SKM-1 treated with dmso at 0.1 percent for 144 hours (cell line): ENCODE data around the gene DCDC2B.

ENCODE experiments used
- DNase-seq: peaks from one replicate; lab custom pipeline; 2025; ENCODE audit not compliant: unreplicated experiment; lab: John Stamatoyannopoulos, UW

The DCDC2B gene

DNA sequence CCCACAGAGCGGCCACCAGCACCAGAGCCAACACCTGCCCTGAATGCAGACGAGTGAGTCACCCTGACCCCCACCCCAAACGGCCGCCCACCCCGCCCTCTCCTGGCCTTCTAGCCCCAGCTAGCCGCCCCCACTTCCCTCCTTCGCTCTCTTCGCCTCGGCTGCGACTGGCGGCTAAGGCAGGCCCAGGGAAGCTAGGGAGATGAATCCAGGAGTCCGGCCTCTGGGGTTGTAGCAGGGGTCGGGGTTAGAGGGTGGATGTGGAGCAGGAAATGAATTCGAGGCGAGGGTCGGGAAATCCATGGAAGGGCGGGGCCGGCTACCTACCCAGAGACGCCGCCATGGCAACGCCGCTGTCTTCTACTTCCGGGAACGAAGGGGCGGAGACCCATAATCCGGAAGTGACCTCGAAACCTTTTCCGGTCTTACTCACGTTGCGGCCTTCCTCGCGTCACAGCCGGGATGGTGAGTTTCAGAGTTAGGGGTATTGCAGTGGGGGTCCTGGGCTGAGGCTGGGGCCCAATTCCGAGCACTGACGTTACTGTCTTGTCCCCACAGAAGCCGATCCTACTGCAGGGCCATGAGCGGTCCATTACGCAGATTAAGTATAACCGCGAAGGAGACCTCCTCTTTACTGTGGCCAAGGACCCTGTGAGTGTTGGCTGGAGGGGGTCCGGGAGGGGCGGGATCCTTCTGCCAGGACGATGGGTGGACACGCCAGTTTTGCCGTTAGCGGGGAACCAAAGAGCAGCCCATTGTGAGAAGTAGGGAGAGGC, 13.3 kb downstream of the DCDC2B start, which contains the start of the genes EIF3I and TMEM234:
Gene EIF3I, plus strand, starts transcription at position 428 of the 776 bp plus-strand sequence. Its CDS starts 35 bp downstream, at position 463.
Gene TMEM234, minus strand, starts transcription at position 374 of the 776 bp plus-strand sequence. Its CDS starts 31 bp downstream, at position 343.
- peak; percentile 90 for DNase-seq

DNA sequence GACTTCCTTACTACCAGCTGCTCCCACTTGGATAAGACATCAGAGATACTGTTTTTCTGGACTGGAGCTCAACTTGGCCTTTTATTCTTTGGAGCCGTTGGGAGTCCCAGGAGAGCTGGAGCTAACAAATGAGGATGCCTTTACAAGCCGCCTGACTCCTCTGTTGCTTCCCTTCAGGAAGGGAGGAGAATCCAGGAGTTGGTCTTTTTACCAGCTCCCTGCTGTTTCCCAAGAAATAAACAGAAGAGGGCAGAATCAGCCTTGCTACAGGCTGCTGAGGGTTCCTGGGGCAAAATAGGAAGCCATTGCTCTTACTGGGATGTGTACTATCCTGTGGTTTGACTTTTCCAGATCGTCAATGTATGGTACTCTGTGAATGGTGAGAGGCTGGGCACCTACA, 14.8 kb downstream of the DCDC2B start:
- DNase-seq: no peak

DNA sequence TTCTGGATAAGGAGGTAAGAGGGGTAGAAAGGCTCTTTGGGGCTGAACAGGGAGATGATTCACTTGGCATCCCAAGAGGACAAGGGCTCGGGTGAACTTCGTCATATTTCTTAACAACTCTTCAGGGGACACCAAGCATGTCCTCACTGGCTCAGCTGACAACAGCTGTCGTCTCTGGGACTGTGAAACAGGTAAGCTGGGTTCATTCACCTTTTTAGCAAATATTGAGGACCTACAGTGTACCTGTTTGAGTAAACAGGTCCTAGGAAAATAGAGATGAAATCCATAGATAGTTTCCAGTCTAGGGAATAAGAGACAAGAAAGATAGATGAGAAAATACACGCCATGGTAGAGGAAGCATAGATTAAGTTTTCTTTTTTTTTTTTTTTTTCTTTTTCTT, 15.4 kb downstream of the DCDC2B start:
- no peak for DNase-seq

DNA sequence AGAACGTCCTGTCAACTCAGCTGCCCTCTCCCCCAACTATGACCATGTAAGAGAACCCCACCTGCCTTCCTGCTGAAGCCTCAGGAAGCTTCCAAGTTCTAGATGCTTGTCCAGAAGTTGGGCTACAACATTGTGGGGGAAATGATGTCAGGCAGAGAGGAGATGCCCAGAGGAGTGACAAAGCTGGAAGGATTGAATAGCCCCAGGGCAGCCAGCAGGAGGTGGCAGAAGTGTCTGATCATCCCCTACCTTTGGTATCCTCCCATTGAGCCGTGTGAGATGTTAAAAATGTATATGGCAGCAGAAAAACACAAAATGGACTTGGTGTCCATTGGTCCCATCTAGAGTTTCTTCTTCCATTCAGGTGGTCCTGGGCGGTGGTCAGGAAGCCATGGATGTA, 19.9 kb downstream of the DCDC2B start:
- DNase-seq: no peak

DNA sequence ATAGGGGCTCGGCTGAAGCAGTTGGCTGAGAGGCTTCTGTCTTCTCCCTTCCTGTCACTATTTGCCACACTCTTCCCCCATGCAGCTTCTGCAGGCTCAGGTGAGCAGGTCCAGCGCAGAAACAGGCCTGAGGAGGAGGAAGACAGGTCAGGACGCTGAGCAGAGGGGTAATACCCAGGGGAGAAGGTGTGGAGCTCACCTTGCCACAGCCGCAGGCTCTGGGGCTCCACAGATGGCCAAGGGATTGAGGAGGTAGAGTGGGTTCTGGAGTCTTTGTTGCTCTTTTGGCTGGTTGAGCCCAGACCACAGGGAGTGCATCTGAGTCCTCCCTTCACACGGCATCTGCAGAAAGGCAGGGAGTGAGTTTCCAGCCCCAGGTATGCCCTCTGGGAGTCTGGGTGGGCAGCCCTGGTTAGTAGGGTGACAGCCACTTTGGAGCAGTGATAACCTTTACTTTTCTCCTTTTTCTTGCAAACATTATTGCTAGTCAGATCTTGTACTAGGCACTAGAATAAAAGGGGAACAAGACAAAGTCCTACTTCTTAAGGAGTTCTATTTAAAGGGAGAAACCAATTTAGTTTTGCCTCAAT, 23.0 kb downstream of the DCDC2B start:
- DNase-seq: no peak

DNA sequence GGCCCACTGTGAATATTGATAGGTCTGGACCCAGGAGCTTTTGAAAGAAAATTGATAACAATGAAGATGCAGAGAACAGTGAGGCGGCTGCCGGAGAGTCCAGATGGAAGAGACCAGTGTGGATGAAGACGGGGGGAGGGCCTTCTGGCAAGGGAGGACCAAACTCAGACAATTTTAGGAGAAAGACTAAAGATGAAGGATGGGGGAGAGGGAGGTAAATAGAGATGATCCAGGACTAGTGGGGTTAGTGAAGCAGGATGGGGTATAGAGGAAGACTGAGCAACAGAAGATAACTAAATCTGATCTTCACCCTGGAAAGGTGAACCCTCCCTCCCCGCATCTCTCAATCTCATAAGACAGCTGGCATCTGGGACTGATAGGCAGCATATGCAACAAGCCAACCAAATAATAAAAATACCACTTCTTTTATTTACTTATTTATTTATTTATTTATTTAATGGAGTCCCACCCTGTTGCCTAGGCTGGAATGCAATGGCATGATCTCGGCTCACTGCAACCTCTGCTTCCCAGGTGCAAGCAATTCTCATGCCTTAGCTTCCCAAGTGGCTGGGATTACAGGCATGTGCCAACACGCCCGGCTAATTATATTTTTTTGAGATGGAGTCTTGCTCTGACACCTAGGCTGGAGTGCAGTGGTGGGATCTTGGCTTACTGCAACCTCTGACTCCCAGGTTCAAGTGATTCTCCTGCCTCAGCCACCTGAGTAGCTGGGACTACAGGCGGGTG, 23.8 kb downstream of the DCDC2B start:
- no peak for DNase-seq

DNA sequence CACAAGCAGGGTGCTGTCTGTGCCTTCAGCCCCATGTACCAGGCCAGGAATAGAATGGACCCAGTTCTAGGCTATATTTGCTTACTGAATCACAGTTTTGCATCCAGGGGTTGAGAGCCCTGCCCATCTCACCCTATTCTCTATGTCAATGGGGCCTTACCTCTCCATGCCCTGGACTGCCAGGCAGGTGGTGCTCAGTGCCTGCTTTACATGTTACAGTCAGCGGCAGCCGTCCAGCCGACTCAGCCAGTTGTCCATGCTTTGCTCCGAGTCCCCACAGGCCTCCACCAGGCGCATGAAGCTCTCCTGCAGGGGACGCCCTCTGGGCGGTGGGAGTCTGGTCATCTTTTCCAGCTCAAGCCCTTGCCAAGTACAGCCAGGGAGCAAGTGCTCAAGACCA, 25.9 kb downstream of the DCDC2B start:
- DNase-seq: no peak

DNA sequence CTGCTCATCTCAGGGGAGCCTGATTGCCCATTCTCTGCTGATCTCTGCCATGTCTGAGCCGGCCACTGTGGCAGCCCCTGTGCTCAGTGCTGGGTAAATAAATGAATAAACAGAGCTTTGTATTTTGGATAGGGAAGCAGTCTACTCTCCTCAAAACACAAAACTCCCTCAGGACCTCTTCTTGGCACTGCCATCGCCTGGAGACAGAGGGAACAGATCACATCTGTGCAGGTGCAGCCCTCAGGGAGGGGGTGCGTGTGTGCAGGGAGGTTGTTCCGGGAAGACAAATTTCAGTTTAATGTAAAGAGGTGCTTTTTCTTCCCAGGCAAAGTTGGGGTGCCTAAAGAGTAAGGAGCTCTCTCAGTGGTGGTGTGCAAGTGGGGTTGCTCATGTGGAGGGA, 30.4 kb downstream of the DCDC2B start:
- no peak for DNase-seq

DNA sequence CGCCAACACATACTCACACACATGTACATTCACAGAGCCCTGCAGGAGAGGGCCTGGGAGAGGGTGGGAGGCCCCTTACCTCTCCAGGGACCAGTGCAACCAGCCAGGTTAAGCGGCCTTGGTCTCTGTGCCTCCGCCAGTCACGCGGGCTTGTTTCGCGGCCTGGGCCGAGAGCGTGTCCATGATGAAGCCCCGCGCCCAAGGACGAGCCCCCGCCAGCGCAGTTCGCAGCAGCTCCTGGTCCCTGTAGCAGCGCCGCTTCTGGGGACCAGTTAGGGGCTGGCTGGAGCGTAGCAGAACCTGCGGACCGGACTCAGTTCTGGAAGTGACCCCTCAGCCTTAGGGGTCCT, 30.9 kb downstream of the DCDC2B start:
- DNase-seq: no peak

DNA sequence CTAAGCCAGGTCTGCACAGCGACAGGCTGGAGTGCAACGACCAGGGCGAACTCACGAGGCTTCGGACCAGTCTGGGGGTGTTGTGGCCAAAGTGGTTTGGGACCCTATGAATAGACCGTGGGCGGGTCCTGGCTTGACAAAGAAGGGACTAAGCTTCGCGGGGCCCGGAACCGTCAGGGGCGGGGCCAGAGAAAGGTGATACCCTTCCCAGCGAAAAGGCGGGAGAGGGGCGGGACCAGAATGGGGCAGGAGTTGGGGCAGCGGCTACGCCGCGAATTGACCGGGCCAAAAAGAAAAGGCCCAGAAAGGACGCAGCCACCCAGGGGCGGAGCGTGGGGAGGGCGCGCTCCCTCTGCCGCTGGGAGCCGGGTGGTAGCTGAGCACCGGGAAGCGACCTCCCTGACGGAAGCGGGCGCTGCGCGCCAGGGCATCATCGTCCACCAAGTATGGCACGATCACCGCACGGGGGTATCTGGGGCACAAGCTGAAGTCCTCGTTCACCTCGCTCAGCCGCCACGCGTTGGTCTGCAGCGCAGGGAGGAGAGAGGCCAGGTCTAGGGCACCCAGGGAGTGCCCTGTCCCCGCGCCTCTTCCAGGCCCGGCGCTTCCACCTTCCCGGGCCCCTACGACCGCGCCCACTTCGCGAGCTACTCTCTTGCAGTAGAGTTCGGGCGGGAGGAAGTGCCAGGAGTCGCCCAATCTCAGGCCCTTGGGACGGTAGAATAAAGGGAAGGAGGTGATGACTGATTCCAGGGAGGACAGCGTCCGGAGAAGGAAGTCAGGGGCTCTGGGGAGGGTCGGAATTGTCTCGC, 31.5 kb downstream of the DCDC2B start:
- DNase-seq: peak; percentile 34

DNA sequence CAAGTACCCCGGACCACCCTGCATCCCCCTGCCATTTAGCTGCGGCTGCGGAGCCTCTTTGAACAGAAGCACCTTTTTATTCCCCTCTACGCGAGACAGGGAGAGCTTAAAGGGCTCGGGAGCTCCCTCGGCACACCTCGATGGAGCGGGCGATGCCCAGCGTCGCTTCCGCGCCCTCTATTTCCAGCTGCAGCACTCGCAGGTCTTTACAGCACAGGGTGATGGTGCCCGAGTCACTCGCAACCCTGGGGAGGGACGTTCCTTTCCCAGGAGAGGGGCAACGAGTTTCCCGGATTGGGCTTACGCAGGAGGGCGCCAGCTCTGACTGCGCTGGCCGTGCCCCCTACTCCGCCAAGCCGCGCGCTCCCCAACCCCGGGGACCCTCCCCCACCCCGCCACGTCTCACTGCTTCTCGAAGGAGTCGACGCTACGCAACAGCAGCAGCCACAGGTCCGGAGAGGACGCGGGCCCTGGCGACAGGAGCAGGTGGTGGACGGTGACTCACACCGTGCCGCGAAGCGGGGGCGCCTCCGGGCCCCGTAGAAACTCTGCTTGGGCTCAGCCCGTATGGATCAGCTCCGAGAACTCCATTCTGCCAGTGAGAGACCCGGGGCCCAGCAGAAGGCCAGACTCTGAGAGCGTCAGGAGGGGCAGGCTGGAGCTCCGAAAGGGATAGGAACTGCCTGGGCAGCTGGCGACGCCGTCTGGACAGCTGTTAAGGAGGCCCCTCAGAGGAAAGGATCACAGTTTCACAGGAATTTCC, 32.3 kb downstream of the DCDC2B start:
- DNase-seq: no peak

DNA sequence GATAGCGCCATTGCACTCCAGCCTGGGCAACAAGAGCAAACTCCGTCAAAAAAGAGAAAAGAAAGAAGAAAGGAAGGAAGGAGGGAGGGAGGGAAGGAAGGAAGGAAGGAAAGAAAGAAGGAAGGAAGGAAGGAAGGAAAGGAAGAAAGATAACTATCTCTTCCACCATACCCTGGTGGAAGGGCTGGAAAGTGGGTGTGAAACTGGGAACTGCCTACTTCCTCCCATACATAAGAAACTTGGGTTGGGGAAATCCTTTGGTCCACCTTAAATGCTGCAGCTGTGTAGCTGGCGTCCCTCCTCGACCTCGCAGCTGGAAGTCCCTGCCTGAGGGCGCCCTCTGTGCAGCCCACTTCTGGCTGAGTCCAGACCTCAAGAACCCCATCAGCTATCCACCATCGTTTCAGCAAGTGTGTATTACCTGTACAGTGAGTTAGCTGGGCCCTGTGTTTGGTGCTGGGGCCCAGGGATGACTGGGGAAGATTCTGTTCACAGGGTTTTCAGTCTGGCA, 33.5 kb downstream of the DCDC2B start:
- peak; percentile 18 for DNase-seq

DNA sequence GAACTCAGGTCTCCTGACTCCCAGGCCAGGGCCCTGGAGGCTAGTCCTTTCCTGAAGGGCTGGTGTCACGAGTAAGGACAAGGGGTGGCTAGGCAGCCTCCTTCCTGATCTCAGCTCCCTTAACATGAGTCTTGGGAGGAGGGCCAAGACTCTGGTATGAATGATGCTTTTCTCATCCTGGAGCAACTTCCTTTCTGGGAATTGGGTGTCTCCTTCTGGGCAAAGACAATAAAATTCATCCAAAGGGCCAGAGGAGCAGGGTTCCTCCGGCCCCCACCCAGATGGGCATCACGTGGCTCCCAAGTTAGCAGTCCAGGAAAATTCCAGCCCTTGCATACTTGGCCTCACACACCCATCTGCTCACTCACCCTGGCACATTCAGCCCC, 38.0 kb downstream of the DCDC2B start, which contains the start of gene FAM167B:
Gene FAM167B, plus strand, starts transcription at position 335 of the 386 bp plus-strand sequence. CDS start 200 bp downstream, outside the sequence.
- DNase-seq: no peak

DNA sequence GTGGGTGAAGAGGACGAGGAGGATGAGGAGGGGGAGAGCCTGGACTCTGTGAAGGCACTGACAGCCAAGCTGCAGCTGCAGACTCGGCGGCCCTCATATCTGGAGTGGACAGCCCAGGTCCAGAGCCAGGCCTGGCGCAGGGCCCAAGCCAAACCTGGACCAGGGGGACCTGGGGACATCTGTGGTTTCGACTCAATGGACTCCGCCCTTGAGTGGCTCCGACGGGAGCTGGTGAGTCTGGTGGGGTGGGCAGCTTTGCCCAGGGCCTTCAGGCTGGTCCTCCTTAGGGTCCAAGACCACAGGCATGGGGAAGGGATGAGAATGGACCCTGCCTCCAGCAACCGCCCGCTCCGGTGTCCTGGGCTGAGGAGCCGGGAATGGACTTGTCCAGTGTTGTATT, 38.6 kb downstream of the DCDC2B start:
- no peak for DNase-seq

DNA sequence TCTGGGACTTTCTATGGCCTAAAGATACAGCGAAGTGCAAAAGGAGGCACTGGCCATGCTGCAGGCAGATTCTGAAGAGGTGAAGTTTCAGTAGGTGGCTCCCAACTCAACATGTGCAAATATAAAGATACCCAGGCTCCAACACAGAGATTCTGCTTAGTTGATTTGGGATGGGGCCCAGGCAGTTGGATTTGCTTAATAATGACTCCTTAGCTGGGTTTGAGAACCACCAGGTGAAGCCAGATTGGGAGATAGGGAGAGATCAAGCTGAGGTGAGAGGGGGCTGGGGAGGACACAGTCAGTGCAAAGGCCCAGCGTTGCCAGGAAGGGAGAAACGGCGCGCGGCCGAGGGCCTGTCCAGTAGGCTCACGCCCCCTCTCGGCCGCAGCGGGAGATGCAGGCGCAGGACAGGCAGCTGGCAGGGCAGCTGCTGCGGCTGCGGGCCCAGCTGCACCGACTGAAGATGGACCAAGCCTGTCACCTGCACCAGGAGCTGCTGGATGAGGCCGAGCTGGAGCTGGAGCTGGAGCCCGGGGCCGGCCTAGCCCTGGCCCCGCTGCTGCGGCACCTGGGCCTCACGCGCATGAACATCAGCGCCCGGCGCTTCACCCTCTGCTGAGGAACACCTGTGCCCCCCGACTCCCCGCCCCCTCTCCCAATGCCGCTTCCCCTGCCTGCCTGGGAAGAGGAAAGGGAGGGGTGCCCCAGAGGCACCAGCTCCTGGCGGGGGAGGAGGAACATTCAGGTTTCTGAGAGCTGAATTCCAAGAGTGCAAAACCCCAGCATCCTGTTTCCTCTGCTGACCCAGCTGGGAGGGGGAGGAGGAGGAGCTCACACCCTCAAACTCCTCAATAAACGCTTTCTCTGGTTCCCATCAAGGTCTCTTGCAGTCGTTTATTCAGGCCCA, 39.3 kb downstream of the DCDC2B start:
- DNase-seq: no peak

DNA sequence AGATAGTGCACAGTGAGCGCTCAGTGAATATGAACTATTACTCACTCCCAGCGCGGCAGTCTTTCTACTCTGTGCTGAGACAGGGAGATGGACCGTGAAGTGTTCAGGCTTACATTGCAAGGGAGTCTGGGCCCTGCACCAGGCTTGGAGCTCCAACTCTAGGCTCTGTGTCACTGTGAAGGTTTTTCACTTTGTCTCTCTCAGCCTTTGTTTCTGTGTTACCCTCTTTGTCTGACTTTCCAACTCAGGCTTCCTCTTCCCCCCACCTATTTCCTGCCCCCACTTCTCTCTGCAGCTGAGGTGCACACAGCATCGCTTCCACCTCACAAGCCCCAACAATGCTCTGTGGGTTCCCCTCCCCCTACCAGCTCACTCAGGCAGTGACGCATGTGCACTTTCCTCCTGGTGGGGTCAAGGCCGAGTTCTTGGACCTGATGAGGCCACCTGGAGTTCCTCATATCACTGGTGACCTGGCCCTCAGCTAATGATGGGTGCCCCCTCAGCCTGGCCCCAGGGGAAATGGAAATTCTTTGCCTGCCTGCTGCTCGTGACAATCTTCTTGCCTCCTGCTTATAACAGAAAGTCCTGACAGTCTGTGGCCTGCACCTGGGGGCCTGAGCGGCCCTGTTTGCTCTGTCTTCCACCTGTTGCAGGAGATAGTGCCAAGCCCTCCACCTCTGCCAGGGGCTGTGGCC, 41.1 kb downstream of the DCDC2B start:
- peak; percentile 70 for DNase-seq

DNA sequence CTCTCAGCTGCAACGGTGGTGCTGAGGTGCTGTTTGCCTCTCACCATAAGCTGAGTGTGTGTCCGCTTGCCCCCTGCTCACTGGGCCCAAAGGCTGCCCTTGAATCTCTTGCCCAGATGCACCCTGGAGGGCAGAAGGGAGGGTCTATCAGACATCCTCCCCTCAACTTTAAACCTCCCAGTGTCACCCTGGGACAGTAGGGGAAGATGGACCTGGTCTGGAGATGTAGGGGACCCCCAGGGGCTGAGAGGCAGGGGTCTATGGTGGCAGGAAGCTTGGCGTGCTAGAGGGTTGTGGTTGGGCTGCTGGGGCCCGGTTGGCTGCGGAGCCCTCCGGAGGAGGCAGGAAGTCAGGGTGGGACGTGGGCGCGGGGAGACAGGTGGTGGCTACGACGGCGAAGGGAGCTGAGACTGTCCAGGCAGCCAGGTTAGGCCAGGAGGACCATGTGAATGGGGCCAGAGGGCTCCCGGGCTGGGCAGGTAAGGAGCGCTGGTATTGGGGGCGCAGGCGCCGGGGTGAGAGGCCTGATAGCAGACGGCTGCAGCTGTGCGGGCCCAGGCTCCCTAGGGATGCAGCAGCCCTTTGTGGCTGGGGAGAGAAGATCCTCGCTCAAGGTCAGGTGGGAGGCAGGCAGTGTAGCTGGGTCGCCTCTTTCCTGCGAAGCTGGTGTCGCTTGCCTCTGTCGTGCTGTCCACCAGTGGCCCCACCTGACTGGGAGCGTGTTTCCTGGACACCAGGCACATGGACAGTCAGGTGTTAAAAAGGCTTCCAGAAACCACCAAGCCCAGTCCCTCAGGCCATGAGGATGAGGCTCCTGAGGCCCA, 42.2 kb downstream of the DCDC2B start, which contains the start of gene LCK:
Gene LCK, plus strand, starts transcription at position 373 of the 824 bp plus-strand sequence. CDS start 23,065 bp downstream, outside the sequence.
- no peak for DNase-seq
